GM06990 (cell line): ENCODE measurements around the gene COL27A1.

ENCODE experiments used
- DNase-seq: peaks from one replicate; pipeline ENCODE4 v3.0.0-alpha.2; 2011; ENCODE audit not compliant: insufficient read length; ENCODE audit errors: extremely low read depth
- H3K27me3 ChIP-seq: replicated peaks from 2 replicates; pipeline ENCODE4 v1.6.0; 2011; ENCODE audit warnings: low read length; ENCODE audit not compliant: control insufficient read depth, insufficient read depth
- H3K36me3 ChIP-seq: 2 replicates; pipeline ENCODE4 v1.5.1; 2011; ENCODE audit warnings: low read length; ENCODE audit not compliant: control insufficient read depth, insufficient read depth
- H3K4me3 ChIP-seq: replicated peaks from 2 replicates; pipeline ENCODE4 v1.5.1; 2011; ENCODE audit warnings: low read depth, mild to moderate bottlenecking, control low read depth, low read length
- CTCF ChIP-seq: IDR thresholded peaks from 2 replicates; pipeline ENCODE4 v1.5.1; 2011; ENCODE audit warnings: low read length, control low read depth, mild to moderate bottlenecking, inconsistent platforms; ENCODE audit not compliant: insufficient read depth, poor library complexity, severe bottlenecking

The COL27A1 gene

GRCh38 chr9:114300846-114301797 is 145.8 kb downstream of the COL27A1 start:
- TF ChIP-seq CTCF: no peak
- H3K36me3 ChIP-seq: no peaks in the 10 kb centered on the region
- H3K27me3 ChIP-seq: no peaks in the 10 kb centered on the region; the same call in none of the 2 replicates
- DNase-seq: no peak
- no peak overlapping the region for H3K4me3 ChIP-seq

GRCh38 chr9:114301798-114302565 is 146.6 kb downstream of the COL27A1 start:
- Histone ChIP-seq H3K36me3 (no peaks in the 10 kb centered on the region), H3K27me3 (no peaks in the 10 kb centered on the region; the same call in none of the 2 replicates), H3K4me3 (no peak overlapping the region)
- no peak for TF ChIP-seq CTCF
- no peak for DNase-seq

GRCh38 chr9:114302727-114303126 is 147.4 kb downstream of the COL27A1 start:
- Histone ChIP-seq H3K27me3 (no peaks in the 10 kb centered on the region; the same call in none of the 2 replicates), H3K36me3 (no peaks in the 10 kb centered on the region), H3K4me3 (no peak overlapping the region)
- no peak for TF ChIP-seq CTCF
- DNase-seq: no peak

GRCh38 chr9:114303571-114303970 is 148.2 kb downstream of the COL27A1 start:
- Histone ChIP-seq H3K36me3 (no peaks in the 10 kb centered on the region), H3K27me3 (no peaks in the 10 kb centered on the region; the same call in none of the 2 replicates)

GRCh38 chr9:114303977-114304376 is 148.6 kb downstream of the COL27A1 start:
- Histone ChIP-seq H3K27me3 (no peaks in the 10 kb centered on the region; the same call in none of the 2 replicates), H3K4me3 (no peak overlapping the region), H3K36me3 (no peaks in the 10 kb centered on the region)
- no peak for DNase-seq
- TF ChIP-seq CTCF: no peak

More at GRCh38 chr9:114303571-114303970, 148.2 kb downstream of the COL27A1 start:
- no peak for TF ChIP-seq CTCF
- H3K4me3 ChIP-seq: no peak overlapping the region
- no peak for DNase-seq
